Measurements from ENCODE around the gene TTC14.
"Not testable (repeated sequence)": the region's sequence is repeated elsewhere in the genome, so short reads cannot be mapped to it uniquely, and the experiment has no call there.

The TTC14 gene

DNA sequence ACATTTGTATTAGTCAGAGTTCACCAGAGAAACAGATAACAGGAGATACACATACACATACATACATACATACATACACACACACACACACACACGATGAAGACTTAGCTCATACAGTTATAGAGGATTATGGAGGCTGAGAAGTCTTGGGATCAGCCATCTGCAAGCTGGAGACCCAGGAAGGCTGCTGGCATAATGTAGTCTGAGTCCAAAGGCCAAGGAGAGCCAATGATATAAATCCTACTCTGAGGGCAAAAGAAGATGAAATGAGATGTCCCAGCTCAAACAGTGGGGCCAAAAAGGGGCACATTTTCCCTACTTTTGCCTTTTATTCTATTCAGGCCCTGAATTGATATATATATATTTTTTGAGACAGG lies 6.4 kb upstream of the TTC14 start:
- Histone ChIP-seq H3K9ac (ENCODE audit: low read length) (no peak overlapping the region), H3K27ac (ENCODE audit: low read depth, low read length) (no peak overlapping the region), H3K27me3 (ENCODE audit: control insufficient read depth, insufficient read depth, low read length) (peaks cover 16% of the 10 kb centered on the region), H3K36me3 (ENCODE audit: control insufficient read depth, insufficient read depth, low read length) (no peaks in the 10 kb centered on the region), H3K4me3 (ENCODE audit: low read depth, low read length) (no peak overlapping the region), H3K9me3 (ENCODE audit: control insufficient read depth, insufficient read depth, low read depth, low read length) (no peaks in the 10 kb centered on the region), H3K4me1 (ENCODE audit: control insufficient read depth, insufficient read depth, low read length) (no peaks in the 10 kb centered on the region)

DNA sequence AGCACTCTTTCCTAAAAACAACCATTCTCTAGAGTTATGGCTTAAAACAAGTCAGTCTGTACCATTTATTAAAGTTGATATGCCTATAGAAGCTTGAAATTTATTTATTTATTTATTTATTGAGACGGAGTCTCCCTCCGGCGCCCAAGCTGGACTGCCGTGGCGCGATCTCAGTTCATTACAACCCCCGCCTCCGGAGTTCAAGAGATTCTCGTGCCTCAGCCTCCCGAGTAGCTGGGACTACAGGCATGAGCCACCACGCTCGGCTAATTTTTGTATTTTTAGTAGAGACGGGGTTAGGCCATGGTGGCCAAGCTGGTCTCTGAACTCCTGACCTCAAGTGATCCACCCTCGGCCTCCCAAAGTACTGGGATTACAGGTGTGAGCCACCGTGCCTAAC lies 1.5 kb upstream of the TTC14 start:
- Histone ChIP-seq H3K4me3 (ENCODE audit: low read depth, low read length) (no peak overlapping the region), H3K27ac (ENCODE audit: low read depth, low read length) (no peak overlapping the region), H3K27me3 (ENCODE audit: control insufficient read depth, insufficient read depth, low read length) (peaks cover 16% of the 10 kb centered on the region), H3K9me3 (ENCODE audit: control insufficient read depth, insufficient read depth, low read depth, low read length) (no peaks in the 10 kb centered on the region), H3K4me1 (ENCODE audit: control insufficient read depth, insufficient read depth, low read length) (no peaks in the 10 kb centered on the region), H3K36me3 (ENCODE audit: control insufficient read depth, insufficient read depth, low read length) (peaks cover 18% of the 10 kb centered on the region), H3K9ac (ENCODE audit: low read length) (no peak overlapping the region)

DNA sequence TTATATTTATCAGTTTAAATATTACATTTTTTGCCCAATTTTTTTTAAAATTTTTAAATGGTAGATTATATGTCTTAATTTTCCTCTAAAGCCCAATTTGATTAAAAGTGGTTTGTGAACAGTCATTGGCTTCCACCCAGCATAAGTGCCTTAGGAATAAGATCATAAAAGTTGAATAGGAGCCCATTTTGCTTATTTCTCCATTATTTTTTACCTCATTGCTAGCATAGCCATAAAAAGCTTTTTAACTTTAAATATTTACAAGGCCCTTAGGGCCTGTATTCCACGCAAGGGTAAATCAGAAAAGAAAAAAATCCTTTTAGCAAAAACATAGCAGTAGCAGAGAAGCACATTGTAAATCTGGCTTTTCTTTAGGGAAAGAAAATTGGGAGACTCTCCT lies 9.0 kb downstream of the TTC14 start:
- H3K4me1 ChIP-seq (ENCODE audit: control insufficient read depth, insufficient read depth, low read length): no peaks in the 10 kb centered on the region
- no peak overlapping the region for H3K4me3 ChIP-seq (ENCODE audit: low read depth, low read length)
- H3K27ac ChIP-seq (ENCODE audit: low read depth, low read length): no peak overlapping the region
- no peaks in the 10 kb centered on the region for H3K9me3 ChIP-seq (ENCODE audit: control insufficient read depth, insufficient read depth, low read depth, low read length)
- no peak overlapping the region for H3K9ac ChIP-seq (ENCODE audit: low read length)
- H3K36me3 ChIP-seq (ENCODE audit: control insufficient read depth, insufficient read depth, low read length): peaks cover 80% of the 10 kb centered on the region
- H3K27me3 ChIP-seq (ENCODE audit: control insufficient read depth, insufficient read depth, low read length): no peaks in the 10 kb centered on the region

DNA sequence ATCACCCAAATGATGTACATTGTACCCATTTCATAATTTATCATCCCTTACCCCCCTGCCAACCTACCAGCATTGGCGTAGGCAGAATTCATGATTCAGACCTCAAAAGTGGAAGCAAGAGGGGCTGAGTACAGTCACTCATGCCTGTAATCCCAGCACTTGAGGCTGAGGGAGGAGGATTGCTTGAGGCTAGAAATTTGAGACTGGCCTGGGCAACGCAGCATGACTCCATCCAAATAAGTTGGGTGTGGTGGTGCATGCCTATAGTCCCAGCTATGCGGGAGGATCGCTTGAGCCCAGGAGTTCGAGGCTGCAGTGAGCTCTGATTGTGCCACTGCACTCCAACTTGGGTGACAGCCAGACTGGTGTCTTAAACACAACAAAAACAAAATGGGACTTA lies 10.4 kb downstream of the TTC14 start:
- no peaks in the 10 kb centered on the region for H3K27me3 ChIP-seq (ENCODE audit: control insufficient read depth, insufficient read depth, low read length)
- H3K9ac ChIP-seq (ENCODE audit: low read length): no peak overlapping the region
- peaks cover 67% of the 10 kb centered on the region for H3K36me3 ChIP-seq (ENCODE audit: control insufficient read depth, insufficient read depth, low read length)
- H3K27ac ChIP-seq (ENCODE audit: low read depth, low read length): no peak overlapping the region
- no peaks in the 10 kb centered on the region for H3K9me3 ChIP-seq (ENCODE audit: control insufficient read depth, insufficient read depth, low read depth, low read length)
- no peaks in the 10 kb centered on the region for H3K4me1 ChIP-seq (ENCODE audit: control insufficient read depth, insufficient read depth, low read length)
- no peak overlapping the region for H3K4me3 ChIP-seq (ENCODE audit: low read depth, low read length)

DNA sequence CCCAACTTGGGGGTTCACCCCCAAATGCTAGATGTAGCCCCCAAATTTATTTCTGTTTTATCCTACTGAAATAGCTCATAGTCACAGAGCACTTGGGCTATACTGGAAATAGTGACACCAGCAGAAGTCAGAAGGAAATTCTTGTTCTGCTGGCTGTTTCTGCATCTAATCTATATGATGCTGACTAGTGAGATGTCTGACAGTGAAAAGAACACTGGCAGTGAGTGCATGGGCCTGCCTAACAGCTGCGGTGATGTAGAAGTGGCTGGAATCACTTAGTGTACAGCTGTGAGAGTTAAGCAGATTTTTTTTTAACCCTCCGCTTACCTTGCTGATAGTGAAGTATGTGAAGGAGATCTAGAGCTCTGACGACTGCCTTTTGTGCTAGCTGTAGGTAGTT lies 14.0 kb downstream of the TTC14 start:
- no peak overlapping the region for H3K27ac ChIP-seq (ENCODE audit: low read depth, low read length)
- H3K9ac ChIP-seq (ENCODE audit: low read length): no peak overlapping the region
- no peak overlapping the region for H3K4me3 ChIP-seq (ENCODE audit: low read depth, low read length)
- no peaks in the 10 kb centered on the region for H3K9me3 ChIP-seq (ENCODE audit: control insufficient read depth, insufficient read depth, low read depth, low read length)
- H3K27me3 ChIP-seq (ENCODE audit: control insufficient read depth, insufficient read depth, low read length): no peaks in the 10 kb centered on the region
- no peaks in the 10 kb centered on the region for H3K4me1 ChIP-seq (ENCODE audit: control insufficient read depth, insufficient read depth, low read length)
- peaks cover 36% of the 10 kb centered on the region for H3K36me3 ChIP-seq (ENCODE audit: control insufficient read depth, insufficient read depth, low read length)

DNA sequence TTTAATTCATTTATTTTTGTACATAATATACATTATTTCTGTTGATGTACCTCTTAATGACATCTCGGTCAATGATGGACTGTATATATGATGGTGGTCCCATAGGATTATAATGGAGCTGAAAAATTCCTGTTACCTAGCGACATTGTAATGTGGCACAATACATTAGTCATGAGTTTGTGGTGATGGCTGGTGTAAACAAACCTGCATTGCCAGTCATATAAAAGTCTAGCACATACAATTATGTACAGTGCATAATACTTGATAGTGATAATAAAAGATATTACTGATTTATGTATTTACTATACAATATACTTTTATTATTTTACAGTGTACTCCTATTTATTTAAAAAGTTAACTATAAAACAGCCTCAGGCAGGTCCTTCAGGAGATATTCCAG lies 15.1 kb downstream of the TTC14 start:
- Histone ChIP-seq H3K27me3 (ENCODE audit: control insufficient read depth, insufficient read depth, low read length) (no peaks in the 10 kb centered on the region), H3K27ac (ENCODE audit: low read depth, low read length) (no peak overlapping the region), H3K4me1 (ENCODE audit: control insufficient read depth, insufficient read depth, low read length) (no peaks in the 10 kb centered on the region), H3K36me3 (ENCODE audit: control insufficient read depth, insufficient read depth, low read length) (peaks cover 25% of the 10 kb centered on the region), H3K9ac (ENCODE audit: low read length) (no peak overlapping the region), H3K9me3 (ENCODE audit: control insufficient read depth, insufficient read depth, low read depth, low read length) (no peaks in the 10 kb centered on the region), H3K4me3 (ENCODE audit: low read depth, low read length) (no peak overlapping the region)

DNA sequence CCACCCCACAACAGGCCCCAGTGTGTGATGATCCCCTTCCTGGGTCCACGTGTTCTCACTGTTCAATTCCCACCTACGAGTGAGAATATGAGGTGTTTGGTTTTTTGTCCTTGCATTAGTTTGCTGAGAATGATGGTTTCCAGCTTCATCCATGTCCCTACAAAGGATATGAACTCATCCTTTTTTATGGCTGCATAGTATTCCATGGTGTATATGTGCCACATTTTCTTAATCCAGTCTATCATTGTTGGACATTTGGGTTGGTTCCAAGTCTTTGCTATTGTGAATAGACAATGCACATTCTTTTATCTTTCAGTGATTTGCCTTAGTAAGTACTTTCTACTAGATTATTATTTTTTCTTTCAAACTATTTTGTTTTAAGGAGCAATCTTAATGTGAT lies 16.6 kb downstream of the TTC14 start:
- not testable (repeated sequence) for H3K4me3 ChIP-seq (ENCODE audit: low read depth, low read length); H3K4me1 ChIP-seq (ENCODE audit: control insufficient read depth, insufficient read depth, low read length); H3K9ac ChIP-seq (ENCODE audit: low read length); H3K9me3 ChIP-seq (ENCODE audit: control insufficient read depth, insufficient read depth, low read depth, low read length); H3K27ac ChIP-seq (ENCODE audit: low read depth, low read length); H3K27me3 ChIP-seq (ENCODE audit: control insufficient read depth, insufficient read depth, low read length)
- H3K36me3 ChIP-seq (ENCODE audit: control insufficient read depth, insufficient read depth, low read length): peaks cover 11% of the 10 kb centered on the region

DNA sequence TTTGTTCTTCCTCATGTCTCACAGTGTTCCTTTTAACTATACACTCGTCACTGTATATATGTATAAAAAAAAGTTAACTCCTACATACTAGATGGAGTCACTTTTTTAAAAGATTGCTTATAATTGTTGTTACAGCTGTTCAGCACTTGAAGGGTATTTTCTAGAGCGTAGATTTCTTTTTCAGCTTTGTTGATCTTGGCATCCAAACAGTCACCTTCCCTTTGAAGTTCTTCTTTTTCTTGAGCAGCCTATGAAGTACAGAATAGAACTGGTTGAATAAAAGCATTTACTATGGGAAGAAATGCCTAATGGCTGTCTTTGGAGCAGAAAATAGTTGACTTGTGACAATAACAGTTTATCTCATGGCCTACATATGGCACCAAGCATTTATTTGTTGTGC lies 17.8 kb downstream of the TTC14 start:
- Histone ChIP-seq H3K4me3 (ENCODE audit: low read depth, low read length) (no peak overlapping the region), H3K27me3 (ENCODE audit: control insufficient read depth, insufficient read depth, low read length) (no peaks in the 10 kb centered on the region), H3K9me3 (ENCODE audit: control insufficient read depth, insufficient read depth, low read depth, low read length) (no peaks in the 10 kb centered on the region), H3K9ac (ENCODE audit: low read length) (no peak overlapping the region), H3K27ac (ENCODE audit: low read depth, low read length) (no peak overlapping the region), H3K4me1 (ENCODE audit: control insufficient read depth, insufficient read depth, low read length) (no peaks in the 10 kb centered on the region), H3K36me3 (ENCODE audit: control insufficient read depth, insufficient read depth, low read length) (peaks cover 12% of the 10 kb centered on the region)

DNA sequence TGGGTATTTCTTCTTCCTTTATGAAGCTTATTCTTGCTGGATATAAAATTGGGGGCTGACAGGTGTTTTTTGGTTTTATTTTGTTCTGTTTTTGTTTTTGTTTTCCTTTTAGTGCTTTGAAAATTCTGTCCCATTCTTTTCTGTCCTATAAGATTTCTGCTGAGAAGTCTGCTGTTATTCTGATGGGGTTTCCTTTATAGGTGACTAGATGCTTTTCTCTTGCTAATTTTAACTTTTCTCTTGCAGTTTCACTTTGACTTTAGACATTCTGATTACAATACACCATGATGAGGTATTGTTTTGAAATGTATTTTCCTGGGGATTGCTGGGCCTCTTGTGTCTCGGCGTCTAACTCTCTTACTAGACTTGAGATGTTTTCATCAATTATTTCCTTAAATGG lies 22.8 kb downstream of the TTC14 start:
- Histone ChIP-seq H3K27ac (ENCODE audit: low read depth, low read length) (0 out of 2 replicates have a peak overlapping the region, but pooled peaks have one; percentile 31), H3K4me1 (ENCODE audit: control insufficient read depth, insufficient read depth, low read length) (no peaks in the 10 kb centered on the region; the same call in 1 of the 2 replicates), H3K9ac (ENCODE audit: low read length) (no peak overlapping the region), H3K27me3 (ENCODE audit: control insufficient read depth, insufficient read depth, low read length) (no peaks in the 10 kb centered on the region), H3K9me3 (ENCODE audit: control insufficient read depth, insufficient read depth, low read depth, low read length) (no peaks in the 10 kb centered on the region), H3K36me3 (ENCODE audit: control insufficient read depth, insufficient read depth, low read length) (peaks cover 7% of the 10 kb centered on the region; the same call in 1 of the 2 replicates), H3K4me3 (ENCODE audit: low read depth, low read length) (no peak overlapping the region)

DNA sequence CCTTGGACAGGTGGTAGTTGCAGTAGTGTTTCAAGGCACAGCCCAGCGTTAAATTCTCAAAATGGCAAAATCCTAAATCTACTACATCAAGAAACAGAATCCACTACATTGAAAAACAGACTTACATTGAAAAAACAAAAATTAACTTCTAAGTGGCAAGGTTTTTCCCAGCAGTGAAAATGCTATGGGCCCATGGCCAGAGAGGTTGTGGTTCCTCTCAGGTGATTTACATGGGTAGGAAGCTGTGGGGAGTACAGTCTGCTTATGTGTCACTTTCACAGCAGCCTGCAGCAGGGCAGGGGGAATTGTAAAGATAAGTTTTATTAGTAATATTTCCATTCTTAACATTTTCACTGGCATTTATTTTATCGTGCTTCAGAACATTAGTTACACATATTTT lies 24.9 kb downstream of the TTC14 start:
- no peak overlapping the region for H3K4me3 ChIP-seq (ENCODE audit: low read depth, low read length)
- no peaks in the 10 kb centered on the region; the same call in 1 of the 2 replicates for H3K4me1 ChIP-seq (ENCODE audit: control insufficient read depth, insufficient read depth, low read length)
- peaks cover 7% of the 10 kb centered on the region; the same call in 1 of the 2 replicates for H3K36me3 ChIP-seq (ENCODE audit: control insufficient read depth, insufficient read depth, low read length)
- no peak overlapping the region for H3K27ac ChIP-seq (ENCODE audit: low read depth, low read length)
- H3K9me3 ChIP-seq (ENCODE audit: control insufficient read depth, insufficient read depth, low read depth, low read length): no peaks in the 10 kb centered on the region
- no peak overlapping the region for H3K9ac ChIP-seq (ENCODE audit: low read length)
- H3K27me3 ChIP-seq (ENCODE audit: control insufficient read depth, insufficient read depth, low read length): no peaks in the 10 kb centered on the region

DNA sequence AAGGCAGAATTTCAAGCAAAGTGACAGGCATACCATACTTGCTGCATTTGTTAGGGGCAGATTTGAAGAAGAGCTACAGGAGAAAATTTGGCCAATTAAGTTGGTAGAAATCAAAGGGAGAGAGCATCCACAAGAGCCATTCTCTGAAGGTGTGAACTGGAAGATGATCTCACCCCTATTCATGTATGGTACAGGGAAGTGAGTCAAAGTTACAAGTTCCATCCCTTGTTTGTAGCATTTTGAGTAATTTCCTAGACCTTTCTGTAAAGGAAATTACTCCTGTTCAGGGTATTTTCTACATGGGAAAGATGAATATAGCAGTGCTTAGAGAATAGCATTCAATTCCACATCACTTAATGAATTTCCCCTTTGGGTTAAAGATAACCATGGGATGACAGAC lies 28.4 kb downstream of the TTC14 start:
- Histone ChIP-seq H3K4me3 (ENCODE audit: low read depth, low read length) (no peak overlapping the region), H3K36me3 (ENCODE audit: control insufficient read depth, insufficient read depth, low read length) (no peaks in the 10 kb centered on the region; the same call in 1 of the 2 replicates), H3K9ac (ENCODE audit: low read length) (no peak overlapping the region), H3K4me1 (ENCODE audit: control insufficient read depth, insufficient read depth, low read length) (no peaks in the 10 kb centered on the region; the same call in 1 of the 2 replicates), H3K27ac (ENCODE audit: low read depth, low read length) (no peak overlapping the region), H3K9me3 (ENCODE audit: control insufficient read depth, insufficient read depth, low read depth, low read length) (no peaks in the 10 kb centered on the region), H3K27me3 (ENCODE audit: control insufficient read depth, insufficient read depth, low read length) (no peaks in the 10 kb centered on the region)

DNA sequence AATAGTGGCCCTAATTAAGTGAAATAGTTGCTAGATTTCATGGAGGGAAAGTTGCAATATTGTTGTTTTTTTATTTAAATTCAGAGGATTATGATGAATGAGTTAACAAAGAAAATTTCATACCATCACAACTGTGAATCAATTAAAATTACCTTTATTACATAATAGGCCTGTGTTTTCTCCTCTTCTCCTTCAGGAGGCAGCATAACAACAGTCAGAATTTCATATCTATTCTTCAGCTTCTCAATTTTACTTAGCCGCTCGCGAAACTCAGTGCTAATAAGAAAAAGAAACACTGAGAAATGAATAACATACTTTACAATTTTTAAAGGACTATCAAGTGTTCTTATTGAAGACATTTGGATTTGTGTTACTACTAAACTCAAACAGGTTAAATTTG lies 29.4 kb downstream of the TTC14 start:
- H3K4me3 ChIP-seq (ENCODE audit: low read depth, low read length): no peak overlapping the region
- H3K4me1 ChIP-seq (ENCODE audit: control insufficient read depth, insufficient read depth, low read length): no peaks in the 10 kb centered on the region
- H3K27me3 ChIP-seq (ENCODE audit: control insufficient read depth, insufficient read depth, low read length): no peaks in the 10 kb centered on the region
- no peak overlapping the region for H3K27ac ChIP-seq (ENCODE audit: low read depth, low read length)
- H3K9ac ChIP-seq (ENCODE audit: low read length): no peak overlapping the region
- H3K36me3 ChIP-seq (ENCODE audit: control insufficient read depth, insufficient read depth, low read length): no peaks in the 10 kb centered on the region
- H3K9me3 ChIP-seq (ENCODE audit: control insufficient read depth, insufficient read depth, low read depth, low read length): no peaks in the 10 kb centered on the region
